B cell (primary cell): ENCODE data around the gene SUSD5. TPM values are rescaled to one million over a fixed set of nuclear protein-coding genes. Genes with fewer than 3 reads are reported as not detected.

Experiments
- ATAC-seq: fragments of 200-7000 bp; cut with Tn5 transposase; one replicate; pipeline ENCODE4 v1.10.0; 2021; ENCODE audit warnings: low read depth, mild to moderate bottlenecking, moderate number of reproducible peaks, moderate library complexity
- CTCF ChIA-PET: fragments of 350-600 bp; sonication (Branson Sonifier 250); formaldehyde crosslinking; loops from one replicate; lab custom pipeline; 2021; ENCODE audit warnings: antibody characterized with exemption, inconsistent platforms; lab: Charles Lee
- POLR2A ChIA-PET: fragments of 350-600 bp; sonication (Branson Sonifier 250); formaldehyde crosslinking; loops from one replicate; lab custom pipeline; 2021; ENCODE audit warnings: antibody characterized with exemption; lab: Charles Lee
- DNase-seq: peaks from one replicate; pipeline ENCODE4 v3.0.0; 2013
- H2AFZ ChIP-seq: 2 replicates; pipeline ENCODE4 v1.6.1; 2012; ENCODE audit warnings: mild to moderate bottlenecking, low read depth, low read length; ENCODE audit not compliant: insufficient read depth, poor library complexity, severe bottlenecking
- H3K27ac ChIP-seq, 2 donors: 1 replicate in 1 of 2; 2 replicates in 1 of 2; pipeline ENCODE4 v1.5.1; 2012 to 2013; ENCODE audit warnings: low read length in 2 of 2, mild to moderate bottlenecking in 2 of 2, moderate library complexity in 1 of 2
- H3K27me3 ChIP-seq, 4 experiments: fragments of 200-600 bp in 1 of 4; sonication (generic) in 1 of 4; replicated peaks in 1 of 4; 1 replicate in 2 of 4; 2 replicates in 2 of 4; pipeline versions ENCODE4 v1.6.1 to v1.7.0; 2013 to 2016; ENCODE audit warnings: low read length in 3 of 4, mild to moderate bottlenecking in 2 of 4, mixed read lengths in 1 of 4, moderate library complexity in 1 of 4; ENCODE audit not compliant: insufficient read depth in 4 of 4, control insufficient read depth in 3 of 4; ENCODE audit errors: control extremely low read depth in 1 of 4
- H3K36me3 ChIP-seq, 2 experiments: replicated peaks in 1 of 2; 1 replicate in 1 of 2; 2 replicates in 1 of 2; pipeline versions ENCODE4 v1.6.1 to v1.7.1; 2013; ENCODE audit warnings: low read length in 1 of 2; ENCODE audit not compliant: insufficient read depth in 2 of 2, control insufficient read depth in 1 of 2; ENCODE audit errors: control extremely low read depth in 1 of 2, extremely low read depth in 1 of 2
- H3K4me1 ChIP-seq, 2 donors: fragments of 200-600 bp in 1 of 2; sonication (generic) in 1 of 2; 1 replicate in 1 of 2; 2 replicates in 1 of 2; pipeline versions ENCODE4 v1.5.1 to v1.6.1; 2013 to 2017; ENCODE audit warnings: low read length in 2 of 2; ENCODE audit not compliant: control insufficient read depth in 2 of 2, insufficient read depth in 2 of 2
- H3K4me2 ChIP-seq: replicated peaks from 2 replicates; pipeline ENCODE3; 2012; ENCODE audit warnings: mild to moderate bottlenecking, low read depth, low read length; ENCODE audit not compliant: poor library complexity, severe bottlenecking
- H3K4me3 ChIP-seq, 5 experiments: fragments of 200-600 bp in 1 of 5; sonication (generic) in 1 of 5; 1 replicate in 3 of 5; 2 replicates in 2 of 5; pipeline versions ENCODE4 v1.5.1 to v1.7.0; 2011 to 2016; ENCODE audit warnings: low read length in 4 of 5, mild to moderate bottlenecking in 4 of 5, low read depth in 2 of 5, control low read depth in 1 of 5, moderate library complexity in 1 of 5; ENCODE audit not compliant: insufficient read depth in 1 of 5; ENCODE audit errors: control extremely low read depth in 1 of 5, extremely low read depth in 1 of 5
- H3K79me2 ChIP-seq: fragments of 200-600 bp; sonication (generic); one replicate; pipeline ENCODE4 v1.6.0; 2016; ENCODE audit warnings: low read length; ENCODE audit not compliant: control insufficient read depth, insufficient read depth
- H3K9ac ChIP-seq: fragments of 200-600 bp; sonication (generic); 2 replicates; pipeline ENCODE4 v1.6.1; 2017; ENCODE audit warnings: mild to moderate bottlenecking, low read length, moderate library complexity
- H3K9me3 ChIP-seq, 3 donors: one replicate each; pipeline versions ENCODE4 v1.6.1 to v1.7.1; 2013; ENCODE audit warnings: low read length in 2 of 3; ENCODE audit not compliant: control insufficient read depth in 2 of 3, insufficient read depth in 1 of 3; ENCODE audit errors: control extremely low read depth in 1 of 3
- H4K20me1 ChIP-seq: 2 replicates; pipeline ENCODE4 v1.6.0; 2012; ENCODE audit warnings: mild to moderate bottlenecking, low read length; ENCODE audit not compliant: insufficient read depth, control insufficient read depth, poor library complexity, severe bottlenecking
- H3K27ac Mint-ChIP-seq: one replicate; pipeline ENCODE4 v1.8.0; 2021; ENCODE audit warnings: mixed read lengths
- H3K27me3 Mint-ChIP-seq: one replicate; pipeline ENCODE4 v1.8.0; 2021; ENCODE audit warnings: mixed read lengths
- H3K4me1 Mint-ChIP-seq: one replicate; pipeline ENCODE4 v1.8.0; 2021; ENCODE audit warnings: mixed read lengths
- H3K4me3 Mint-ChIP-seq: one replicate; pipeline ENCODE4 v1.8.0; 2021; ENCODE audit warnings: mixed read lengths
- H3K9me3 Mint-ChIP-seq: one replicate; pipeline ENCODE4 v1.8.0; 2022; ENCODE audit warnings: mixed read lengths; ENCODE audit not compliant: insufficient read depth
- EZH2 ChIP-seq: IDR thresholded peaks from 2 replicates; pipeline ENCODE4 v1.6.1; 2012; ENCODE audit warnings: borderline replicate concordance, low read depth, mild to moderate bottlenecking, moderate library complexity, low read length; ENCODE audit not compliant: insufficient read depth, poor library complexity, severe bottlenecking
- WGBS: methylation state at CpG from one replicate; pipeline ENCODE4 v1.1.5; 2013; ENCODE audit warnings: missing lambda C conversion rate; ENCODE audit not compliant: insufficient coverage; 5-methylcytosine and 5-hydroxymethylcytosine counted together
- intact Hi-C: fragments of 100-400 bp; cut with micrococcal nuclease; formaldehyde crosslinking; loops from one replicate; pipeline ENCODE4 v1.10.0; 2022
- polyA plus RNA-seq: library from polyadenylated mRNA; depleted of rRNA; stranded (reverse); fragments of >200 nt; gene quantifications from 2 replicates; pipeline ENCODE4 v1.2.3, GENCODE V29; 2012
- total RNA-seq, 2 donors: library from RNA; stranded (reverse); fragments of 120-200 nt in 1 of 2; gene quantifications; 1 replicate in 1 of 2; 2 replicates in 1 of 2; pipeline versions ENCODE4 v1.2.3 to v1.2.4, GENCODE V29; 2013 to 2022
- TF ChIP-seq, protein P1 (sequence below): fragments of 200-600 bp; IDR thresholded peaks from one replicate; pipeline ENCODE4 v1.8.0; 2022; ENCODE audit warnings: antibody characterized with exemption, mild to moderate bottlenecking

SUSD5 gene
- total and polyA plus RNA-seq, 2 donors (not counting 1 experiment from before 2014, with no cell fraction given) = 0.15 to 0.30 TPM

DNA sequence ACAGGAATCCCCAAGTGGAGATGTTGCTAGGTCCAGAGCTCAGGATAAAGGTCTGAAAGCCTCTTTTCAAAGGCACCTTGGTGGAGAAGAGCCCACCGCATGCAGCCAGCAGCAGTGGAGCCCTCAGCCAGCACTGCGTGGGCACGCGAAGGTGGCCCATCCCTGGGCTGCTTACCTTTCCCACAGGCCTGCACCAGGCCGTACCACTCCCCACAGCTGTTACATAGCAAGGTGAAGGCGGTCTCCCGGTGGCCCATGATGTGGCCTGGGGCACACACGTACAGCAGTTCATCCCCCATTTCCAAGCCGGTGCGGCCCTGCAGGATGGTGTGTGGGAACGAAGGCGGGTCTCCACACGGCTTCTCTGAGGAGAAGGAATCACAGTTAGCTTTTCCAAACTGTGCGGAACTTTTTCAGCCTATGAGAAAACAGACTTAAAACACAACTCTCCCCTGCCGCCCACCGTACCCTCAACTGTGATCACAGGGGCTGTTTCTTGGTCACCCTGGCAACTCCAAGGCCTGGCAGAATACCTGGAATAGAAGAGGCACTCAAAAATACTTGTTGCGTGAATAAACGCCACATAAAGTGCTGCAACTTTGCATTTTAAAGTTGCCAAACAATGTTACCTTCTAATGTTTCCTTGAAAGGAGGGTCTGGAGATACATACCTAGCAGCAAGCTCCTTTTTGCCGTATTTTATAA, 43.7 kb downstream of the SUSD5 start:
- TF ChIP-seq, protein P1, sequence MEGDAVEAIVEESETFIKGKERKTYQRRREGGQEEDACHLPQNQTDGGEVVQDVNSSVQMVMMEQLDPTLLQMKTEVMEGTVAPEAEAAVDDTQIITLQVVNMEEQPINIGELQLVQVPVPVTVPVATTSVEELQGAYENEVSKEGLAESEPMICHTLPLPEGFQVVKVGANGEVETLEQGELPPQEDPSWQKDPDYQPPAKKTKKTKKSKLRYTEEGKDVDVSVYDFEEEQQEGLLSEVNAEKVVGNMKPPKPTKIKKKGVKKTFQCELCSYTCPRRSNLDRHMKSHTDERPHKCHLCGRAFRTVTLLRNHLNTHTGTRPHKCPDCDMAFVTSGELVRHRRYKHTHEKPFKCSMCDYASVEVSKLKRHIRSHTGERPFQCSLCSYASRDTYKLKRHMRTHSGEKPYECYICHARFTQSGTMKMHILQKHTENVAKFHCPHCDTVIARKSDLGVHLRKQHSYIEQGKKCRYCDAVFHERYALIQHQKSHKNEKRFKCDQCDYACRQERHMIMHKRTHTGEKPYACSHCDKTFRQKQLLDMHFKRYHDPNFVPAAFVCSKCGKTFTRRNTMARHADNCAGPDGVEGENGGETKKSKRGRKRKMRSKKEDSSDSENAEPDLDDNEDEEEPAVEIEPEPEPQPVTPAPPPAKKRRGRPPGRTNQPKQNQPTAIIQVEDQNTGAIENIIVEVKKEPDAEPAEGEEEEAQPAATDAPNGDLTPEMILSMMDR = no peak
- no peak for TF ChIP-seq EZH2
- no peak overlapping the region for H2AFZ ChIP-seq
- H3K4me2 ChIP-seq = no peak overlapping the region
- H3K4me1 Mint-ChIP-seq = peaks cover 3% of the 10 kb centered on the region
- H3K9me3 ChIP-seq = peaks cover 1 to 9% (median 6%) of the 10 kb centered on the region in 3 donors
- H3K27ac Mint-ChIP-seq = no peak overlapping the region
- intact Hi-C loops = no loop called here
- H3K27me3 ChIP-seq = no peaks in the 10 kb centered on the region
- peaks cover 7% of the 10 kb centered on the region for H3K9me3 Mint-ChIP-seq
- no peaks in the 10 kb centered on the region for H3K4me1 ChIP-seq
- H3K4me3 ChIP-seq = no peak overlapping the region
- no peaks in the 10 kb centered on the region for H3K79me2 ChIP-seq
- no peaks in the 10 kb centered on the region for H3K36me3 ChIP-seq
- no peak overlapping the region for H3K4me3 Mint-ChIP-seq
- ChIA-PET POLR2A (no interaction called here), CTCF (no interaction called here)
- H3K9ac ChIP-seq = no peak overlapping the region
- no peak for DNase-seq
- no peak for ATAC-seq
- H3K27me3 Mint-ChIP-seq = peaks cover 4% of the 10 kb centered on the region
- H4K20me1 ChIP-seq = no peaks in the 10 kb centered on the region
- over 99% methylated on average over 15 of the region's 19 CpGs for WGBS
- no peak overlapping the region for H3K27ac ChIP-seq

- ATAC-seq = no peak
- no peak overlapping the region for H3K4me3 ChIP-seq
- no peaks in the 10 kb centered on the region for H3K36me3 ChIP-seq
- peaks cover 0 to 6% (median 5%) of the 10 kb centered on the region in 3 donors for H3K9me3 ChIP-seq
- H3K4me3 Mint-ChIP-seq = no peak overlapping the region
- H4K20me1 ChIP-seq = no peaks in the 10 kb centered on the region
- H3K27ac Mint-ChIP-seq = no peak overlapping the region
- peaks cover under 1% of the 10 kb centered on the region for H3K9me3 Mint-ChIP-seq
- H3K4me1 ChIP-seq = no peaks in the 10 kb centered on the region
- ChIA-PET POLR2A (no interaction called here), CTCF (no interaction called here)
- peaks cover 3% of the 10 kb centered on the region for H3K4me1 Mint-ChIP-seq
- no peak overlapping the region for H3K4me2 ChIP-seq
- peaks cover 4% of the 10 kb centered on the region for H3K27me3 Mint-ChIP-seq
- no peak overlapping the region for H3K9ac ChIP-seq
- no peak for DNase-seq
- TF ChIP-seq, protein P1 = no peak
- no peak for TF ChIP-seq EZH2
- no CpG with 5 or more reads among the region's 4 CpGs for WGBS
- H3K79me2 ChIP-seq = no peaks in the 10 kb centered on the region
- intact Hi-C loops = no loop called here
- H2AFZ ChIP-seq = no peak overlapping the region
- no peak overlapping the region for H3K27ac ChIP-seq
- no peaks in the 10 kb centered on the region for H3K27me3 ChIP-seq
These were observed 44.5 kb downstream of the SUSD5 start for GRCh38 chr3:33174095-33174494.
